ENCODE data around the gene CDHR3. TPM values are rescaled to one million over a fixed set of nuclear protein-coding genes. Genes with fewer than 3 reads are reported as not detected.

The CDHR3 gene
- total and polyA plus RNA-seq, 4 donors: 1.0 to 5.1 (median 3.0) TPM

GRCh38 chr7:106050002-106050745 lies 87.1 kb downstream of the CDHR3 start:
- H3K4me1 ChIP-seq (ENCODE audit: control insufficient read depth in 1 of 2, insufficient read depth in 2 of 2, low read length in 2 of 2): no peaks in the 10 kb centered on the region
- H3K36me3 ChIP-seq (ENCODE audit: control insufficient read depth in 1 of 2, insufficient read depth in 2 of 2, low read length in 1 of 2): no peaks in the 10 kb centered on the region
- 82% methylated on average over 13 of the region's 13 CpGs for WGBS, 2 donors
- intact Hi-C loops (cut with DNase I): loop anchor here in 1 of 2 donors (10.0 kb wide), 1 partner anchor 235 kb away; the partner anchor contains the start of gene NAMPT
- ATAC-seq (ENCODE audit: low FRiP score) (peak; percentile 59), DNase-seq (no peak)
- no peaks in the 10 kb centered on the region for H3K27me3 ChIP-seq (ENCODE audit: control insufficient read depth in 1 of 2, insufficient read depth in 2 of 2, low read length in 1 of 2)
- H3K9me3 ChIP-seq (ENCODE audit: control insufficient read depth, low read length): no peaks in the 10 kb centered on the region
- no peak overlapping the region for H3K4me3 ChIP-seq (ENCODE audit: low read length in 2 of 2)
- H3K27ac ChIP-seq (ENCODE audit: low read depth in 1 of 2, low read length in 2 of 2): no peak overlapping the region

- H3K27ac ChIP-seq (ENCODE audit: low read depth in 1 of 2, low read length in 2 of 2): no peak overlapping the region
- intact Hi-C loops (cut with DNase I): loop anchor here in 1 of 2 donors (10.0 kb wide), 1 partner anchor 234 kb away; the partner anchor contains the start of gene NAMPT
- 19 to 23% methylated on average over 5 of the region's 5 CpGs for WGBS, 2 donors
- no peaks in the 10 kb centered on the region for H3K9me3 ChIP-seq (ENCODE audit: control insufficient read depth, low read length)
- H3K27me3 ChIP-seq (ENCODE audit: control insufficient read depth in 1 of 2, insufficient read depth in 2 of 2, low read length in 1 of 2): no peaks in the 10 kb centered on the region
- no peaks in the 10 kb centered on the region for H3K4me1 ChIP-seq (ENCODE audit: control insufficient read depth in 1 of 2, insufficient read depth in 2 of 2, low read length in 2 of 2)
- no peak overlapping the region for H3K4me3 ChIP-seq (ENCODE audit: low read length in 2 of 2)
- DNase-seq: peak in 1 of 2 donors; percentile 67
- peak; percentile 59 for ATAC-seq (ENCODE audit: low FRiP score)
- no peaks in the 10 kb centered on the region for H3K36me3 ChIP-seq (ENCODE audit: control insufficient read depth in 1 of 2, insufficient read depth in 2 of 2, low read length in 1 of 2)
Measured at GRCh38 chr7:106050746-106051117, 87.7 kb downstream of the CDHR3 start.

GRCh38 chr7:106052681-106053080 lies 89.6 kb downstream of the CDHR3 start:
- H3K27me3 ChIP-seq (ENCODE audit: control insufficient read depth in 1 of 2, insufficient read depth in 2 of 2, low read length in 1 of 2): no peaks in the 10 kb centered on the region
- no peaks in the 10 kb centered on the region for H3K36me3 ChIP-seq (ENCODE audit: control insufficient read depth in 1 of 2, insufficient read depth in 2 of 2, low read length in 1 of 2)
- H3K9me3 ChIP-seq (ENCODE audit: control insufficient read depth, low read length): no peaks in the 10 kb centered on the region
- ATAC-seq (ENCODE audit: low FRiP score): no peak
- DNase-seq: no peak
- H3K4me1 ChIP-seq (ENCODE audit: control insufficient read depth in 1 of 2, insufficient read depth in 2 of 2, low read length in 2 of 2): no peaks in the 10 kb centered on the region
- no peak overlapping the region for H3K27ac ChIP-seq (ENCODE audit: low read depth in 1 of 2, low read length in 2 of 2)
- intact Hi-C loops (cut with DNase I): loop anchor here in 1 of 2 donors (10.0 kb wide), 1 partner anchor 232 kb away; the partner anchor contains the start of gene NAMPT
- WGBS, 2 donors: 85 to 90% methylated on average over 2 of the region's 2 CpGs
- H3K4me3 ChIP-seq (ENCODE audit: low read length in 2 of 2): no peak overlapping the region

GRCh38 chr7:106053109-106053508 lies 90.0 kb downstream of the CDHR3 start:
- intact Hi-C loops (cut with DNase I): loop anchor here in 1 of 2 donors (10.0 kb wide), 1 partner anchor 232 kb away; the partner anchor contains the start of gene NAMPT

GRCh38 chr7:106054156-106054910 lies 91.3 kb downstream of the CDHR3 start:
- WGBS, 2 donors: 95% methylated on average over 11 of the region's 11 CpGs
- Histone ChIP-seq H3K4me3 (ENCODE audit: low read length in 2 of 2) (no peak overlapping the region), H3K4me1 (ENCODE audit: control insufficient read depth in 1 of 2, insufficient read depth in 2 of 2, low read length in 2 of 2) (no peaks in the 10 kb centered on the region), H3K27me3 (ENCODE audit: control insufficient read depth in 1 of 2, insufficient read depth in 2 of 2, low read length in 1 of 2) (no peaks in the 10 kb centered on the region), H3K9me3 (ENCODE audit: control insufficient read depth, low read length) (no peaks in the 10 kb centered on the region), H3K36me3 (ENCODE audit: control insufficient read depth in 1 of 2, insufficient read depth in 2 of 2, low read length in 1 of 2) (no peaks in the 10 kb centered on the region), H3K27ac (ENCODE audit: low read depth in 1 of 2, low read length in 2 of 2) (no peak overlapping the region)
- no peak for ATAC-seq (ENCODE audit: low FRiP score)
- DNase-seq: no peak
- intact Hi-C loops (cut with DNase I): loop anchor here in 1 of 2 donors (10.0 kb wide), 1 partner anchor 230 kb away; the partner anchor contains the start of gene NAMPT

More at GRCh38 chr7:106053109-106053508, 90.0 kb downstream of the CDHR3 start:
- Histone ChIP-seq H3K4me1 (ENCODE audit: control insufficient read depth in 1 of 2, insufficient read depth in 2 of 2, low read length in 2 of 2) (no peaks in the 10 kb centered on the region), H3K4me3 (ENCODE audit: low read length in 2 of 2) (no peak overlapping the region), H3K36me3 (ENCODE audit: control insufficient read depth in 1 of 2, insufficient read depth in 2 of 2, low read length in 1 of 2) (no peaks in the 10 kb centered on the region), H3K27me3 (ENCODE audit: control insufficient read depth in 1 of 2, insufficient read depth in 2 of 2, low read length in 1 of 2) (no peaks in the 10 kb centered on the region), H3K9me3 (ENCODE audit: control insufficient read depth, low read length) (no peaks in the 10 kb centered on the region), H3K27ac (ENCODE audit: low read depth in 1 of 2, low read length in 2 of 2) (no peak overlapping the region)
- DNase-seq: no peak
- no peak for ATAC-seq (ENCODE audit: low FRiP score)
- WGBS, 2 donors: 86 to 88% methylated on average over 5 of the region's 5 CpGs

- Histone ChIP-seq H3K4me3 (ENCODE audit: low read length in 2 of 2) (no peak overlapping the region), H3K4me1 (ENCODE audit: control insufficient read depth in 1 of 2, insufficient read depth in 2 of 2, low read length in 2 of 2) (no peaks in the 10 kb centered on the region), H3K27ac (ENCODE audit: low read depth in 1 of 2, low read length in 2 of 2) (no peak overlapping the region), H3K9me3 (ENCODE audit: control insufficient read depth, low read length) (no peaks in the 10 kb centered on the region), H3K36me3 (ENCODE audit: control insufficient read depth in 1 of 2, insufficient read depth in 2 of 2, low read length in 1 of 2) (no peaks in the 10 kb centered on the region), H3K27me3 (ENCODE audit: control insufficient read depth in 1 of 2, insufficient read depth in 2 of 2, low read length in 1 of 2) (no peaks in the 10 kb centered on the region)
- intact Hi-C loops (cut with DNase I): loop anchor here in 1 of 2 donors (10.0 kb wide), 1 partner anchor 230 kb away; the partner anchor contains the start of gene NAMPT
- DNase-seq (no peak), ATAC-seq (ENCODE audit: low FRiP score) (no peak)
- 89 to 93% methylated on average over 7 of the region's 7 CpGs for WGBS, 2 donors
Measured at GRCh38 chr7:106054971-106055532, 92.0 kb downstream of the CDHR3 start.

- DNase-seq (peak; percentile 73 to 86), ATAC-seq (ENCODE audit: low FRiP score) (peak; percentile 91)
- H3K4me3 ChIP-seq (ENCODE audit: low read length in 2 of 2): no peak overlapping the region
- WGBS, 2 donors: 44 to 50% methylated on average over 9 of the region's 9 CpGs
- no peak overlapping the region for H3K27ac ChIP-seq (ENCODE audit: low read depth in 1 of 2, low read length in 2 of 2)
- H3K4me1 ChIP-seq (ENCODE audit: control insufficient read depth in 1 of 2, insufficient read depth in 2 of 2, low read length in 2 of 2): no peaks in the 10 kb centered on the region
- H3K36me3 ChIP-seq (ENCODE audit: control insufficient read depth in 1 of 2, insufficient read depth in 2 of 2, low read length in 1 of 2): no peaks in the 10 kb centered on the region
- no peaks in the 10 kb centered on the region for H3K27me3 ChIP-seq (ENCODE audit: control insufficient read depth in 1 of 2, insufficient read depth in 2 of 2, low read length in 1 of 2)
- intact Hi-C loops (cut with DNase I): loop anchor here (1.0 to 10.0 kb wide), 2 partner anchors 97 to 228 kb away; partner anchors contain the start of gene NAMPT (in 1 of the 2)
- no peaks in the 10 kb centered on the region for H3K9me3 ChIP-seq (ENCODE audit: control insufficient read depth, low read length)
Measured at GRCh38 chr7:106056513-106057203, 93.6 kb downstream of the CDHR3 start.

Data from aorta (tissue), 5 donors.